ENCODE measurements around the gene FREM1. TPM values are rescaled to one million over a fixed set of nuclear protein-coding genes. Genes with fewer than 3 reads are reported as not detected.

Gene FREM1
- total and polyA plus RNA-seq, 8 donors, result 4.6 to 19.8 (median 8.2) TPM

DNA sequence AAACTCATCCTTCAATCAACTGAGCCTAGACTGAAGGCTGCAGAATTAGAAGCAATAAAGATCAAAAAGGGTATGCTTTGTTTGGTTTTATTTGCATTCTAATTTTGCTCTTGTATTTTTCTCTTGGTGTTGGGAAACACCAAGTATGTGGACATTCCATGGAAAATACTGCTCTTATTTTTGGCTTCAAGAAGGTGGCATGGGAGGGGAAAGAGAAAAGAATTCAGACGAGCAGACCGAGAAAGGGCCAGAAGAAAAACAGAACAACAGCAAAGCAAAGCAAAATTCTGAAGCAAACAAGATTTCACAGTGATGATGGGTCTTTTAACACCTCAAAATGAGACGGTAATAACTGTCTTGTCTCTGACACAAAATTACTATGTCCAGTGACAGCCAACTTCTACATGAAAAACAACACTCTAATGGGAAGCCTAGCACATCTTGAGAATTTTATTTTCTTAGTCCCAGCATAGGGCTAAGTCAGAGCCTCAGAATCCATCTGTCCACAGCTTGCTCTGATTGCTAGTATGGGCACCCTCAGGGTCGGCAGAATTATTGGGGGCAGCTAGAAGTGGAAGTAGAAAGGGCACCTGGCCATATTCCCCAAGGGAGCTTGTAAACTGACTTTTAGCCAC, 26.8 kb downstream of the FREM1 start:
- intact Hi-C loops (cut with DNase I), result no loop called here
- no peak for DNase-seq
- Histone ChIP-seq H3K27me3 (no peaks in the 10 kb centered on the region), H3K4me1 (peaks cover 0 to 10% (median 10%) of the 10 kb centered on the region in 3 donors), H3K4me3 (no peak overlapping the region), H3K27ac (no peak overlapping the region), H3K9me3 (no peaks in the 10 kb centered on the region), H3K36me3 (no peaks in the 10 kb centered on the region)
- 77 to 97% methylated on average over 4 of the region's 4 CpGs for WGBS, 2 donors
- no peak for ATAC-seq
- no peak for FAIRE-seq
- TF ChIP-seq, protein P1, sequence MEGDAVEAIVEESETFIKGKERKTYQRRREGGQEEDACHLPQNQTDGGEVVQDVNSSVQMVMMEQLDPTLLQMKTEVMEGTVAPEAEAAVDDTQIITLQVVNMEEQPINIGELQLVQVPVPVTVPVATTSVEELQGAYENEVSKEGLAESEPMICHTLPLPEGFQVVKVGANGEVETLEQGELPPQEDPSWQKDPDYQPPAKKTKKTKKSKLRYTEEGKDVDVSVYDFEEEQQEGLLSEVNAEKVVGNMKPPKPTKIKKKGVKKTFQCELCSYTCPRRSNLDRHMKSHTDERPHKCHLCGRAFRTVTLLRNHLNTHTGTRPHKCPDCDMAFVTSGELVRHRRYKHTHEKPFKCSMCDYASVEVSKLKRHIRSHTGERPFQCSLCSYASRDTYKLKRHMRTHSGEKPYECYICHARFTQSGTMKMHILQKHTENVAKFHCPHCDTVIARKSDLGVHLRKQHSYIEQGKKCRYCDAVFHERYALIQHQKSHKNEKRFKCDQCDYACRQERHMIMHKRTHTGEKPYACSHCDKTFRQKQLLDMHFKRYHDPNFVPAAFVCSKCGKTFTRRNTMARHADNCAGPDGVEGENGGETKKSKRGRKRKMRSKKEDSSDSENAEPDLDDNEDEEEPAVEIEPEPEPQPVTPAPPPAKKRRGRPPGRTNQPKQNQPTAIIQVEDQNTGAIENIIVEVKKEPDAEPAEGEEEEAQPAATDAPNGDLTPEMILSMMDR (IDR thresholded peaks at IDR 0.05), result no peak

DNA sequence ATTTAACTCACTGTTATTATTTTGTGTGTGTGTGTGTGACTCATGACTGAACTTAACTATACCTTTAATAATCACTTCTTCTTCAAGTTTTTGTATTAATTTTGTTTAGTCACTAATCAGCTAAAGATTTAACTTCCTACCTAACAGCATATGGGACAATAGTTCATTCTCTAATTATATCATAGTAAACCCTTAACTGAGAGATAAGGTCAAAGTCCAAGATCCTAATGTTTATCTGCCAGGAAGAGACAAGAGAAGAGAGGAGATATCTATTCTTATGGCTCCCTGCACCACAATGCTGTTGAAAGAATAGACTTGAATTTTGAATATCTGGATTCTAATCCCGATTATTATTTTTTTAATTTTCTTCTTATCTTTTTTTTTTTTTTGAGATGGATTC, 28.1 kb downstream of the FREM1 start:
- H3K4me1 ChIP-seq, result peaks cover 0 to 4% (median 0%) of the 10 kb centered on the region in 3 donors
- TF ChIP-seq, protein P1 (IDR thresholded peaks at IDR 0.05), result no peak
- DNase-seq (no peak), ATAC-seq (no peak), FAIRE-seq (no peak)
- H3K27ac ChIP-seq, result no peak overlapping the region
- no peaks in the 10 kb centered on the region for H3K36me3 ChIP-seq
- H3K27me3 ChIP-seq, result no peaks in the 10 kb centered on the region
- no peaks in the 10 kb centered on the region for H3K9me3 ChIP-seq
- no peak overlapping the region for H3K4me3 ChIP-seq
- intact Hi-C loops (cut with DNase I), result no loop called here
- WGBS, 2 donors, result 67 to 97% methylated on average over 1 of the region's 1 CpG

DNA sequence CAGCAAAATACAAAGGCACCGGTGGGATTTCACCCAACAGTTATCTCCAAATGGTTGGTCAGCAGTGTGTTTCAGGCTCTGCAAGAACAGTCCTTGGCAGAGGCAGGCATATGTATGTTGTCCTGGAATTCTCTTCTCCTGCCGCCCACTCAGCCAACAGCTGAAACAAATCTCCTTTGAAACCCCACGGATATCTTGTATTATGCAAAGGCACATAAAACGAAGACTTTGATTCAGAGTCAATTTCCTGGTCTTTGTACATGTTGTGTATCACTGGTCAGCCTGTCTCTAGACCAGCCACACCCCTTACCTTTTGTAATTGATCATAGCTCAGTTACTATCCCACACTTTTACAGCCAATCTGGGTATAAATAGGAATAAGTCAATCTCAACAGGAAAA, 29.2 kb downstream of the FREM1 start:
- Histone ChIP-seq H3K9me3 (no peaks in the 10 kb centered on the region), H3K4me3 (no peak overlapping the region), H3K27ac (no peak overlapping the region), H3K27me3 (no peaks in the 10 kb centered on the region), H3K4me1 (peaks cover 0 to 3% (median 0%) of the 10 kb centered on the region in 3 donors), H3K36me3 (no peaks in the 10 kb centered on the region)
- ATAC-seq (no peak), DNase-seq (no peak), FAIRE-seq (no peak)
- TF ChIP-seq, protein P1 (IDR thresholded peaks at IDR 0.05), result no peak
- WGBS, 2 donors, result 43 to 55% methylated on average over 4 of the region's 4 CpGs
- intact Hi-C loops (cut with DNase I), result no loop called here

DNA sequence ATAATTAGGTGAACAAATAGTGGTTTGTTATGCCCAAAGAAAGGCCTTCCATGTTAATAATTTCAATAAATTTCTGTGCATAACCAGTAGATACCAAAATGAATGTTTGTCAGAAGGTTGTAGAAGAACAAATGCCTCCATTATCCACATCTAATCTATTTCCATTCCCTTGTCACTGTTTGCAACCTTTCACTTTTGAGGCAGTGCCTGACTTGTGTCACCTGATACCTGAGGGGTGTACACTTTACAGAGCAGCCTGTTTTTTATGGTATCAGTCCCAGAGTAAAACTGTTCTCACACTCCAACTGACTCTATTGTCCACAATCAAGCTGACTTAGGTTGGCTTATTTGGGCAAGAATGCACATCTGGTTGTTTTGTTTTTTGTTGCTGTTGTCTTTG, 40.1 kb downstream of the FREM1 start:
- DNase-seq (no peak), FAIRE-seq (no peak), ATAC-seq (peak in 2 of 4 donors; percentile 37 to 77)
- peaks cover 0 to 9% (median 0%) of the 10 kb centered on the region in 3 donors for H3K4me1 ChIP-seq
- intact Hi-C loops (cut with DNase I), result no loop called here
- no peaks in the 10 kb centered on the region for H3K27me3 ChIP-seq
- H3K4me3 ChIP-seq, result no peak overlapping the region
- no peaks in the 10 kb centered on the region for H3K36me3 ChIP-seq
- H3K9me3 ChIP-seq, result no peaks in the 10 kb centered on the region
- H3K27ac ChIP-seq, result no peak overlapping the region
- TF ChIP-seq, protein P1 (IDR thresholded peaks at IDR 0.05), result no peak

DNA sequence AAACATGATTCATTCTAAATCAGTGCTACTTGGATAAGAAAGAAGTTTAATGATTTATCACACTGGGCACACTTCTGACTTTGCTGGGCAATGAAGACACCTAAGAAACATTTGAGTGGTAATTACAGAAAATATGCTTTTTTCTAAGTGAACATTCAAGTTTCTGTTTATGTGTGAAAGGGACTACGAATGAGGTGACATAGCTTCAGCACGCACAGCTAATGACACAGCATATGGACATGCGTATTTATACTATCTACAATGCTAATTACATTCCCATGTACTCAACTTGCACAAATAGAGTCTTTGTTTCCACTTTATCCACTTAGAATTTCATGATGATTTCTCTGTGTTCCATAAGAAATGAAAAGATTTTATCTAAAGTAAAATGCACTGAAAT, 40.6 kb downstream of the FREM1 start:
- Histone ChIP-seq H3K4me1 (peaks cover 0 to 9% (median 0%) of the 10 kb centered on the region in 3 donors), H3K27ac (no peak overlapping the region), H3K9me3 (no peaks in the 10 kb centered on the region), H3K27me3 (no peaks in the 10 kb centered on the region), H3K4me3 (no peak overlapping the region), H3K36me3 (no peaks in the 10 kb centered on the region)
- ATAC-seq, result peak in 1 of 4 donors; percentile 14
- intact Hi-C loops (cut with DNase I), result no loop called here
- no peak for FAIRE-seq
- DNase-seq, result no peak
- TF ChIP-seq, protein P1 (IDR thresholded peaks at IDR 0.05), result no peak
- WGBS, 2 donors, result 72% methylated on average over 3 of the region's 3 CpGs
